ENCODE data around the gene BRAT1.

The BRAT1 gene

GRCh38 chr7:2494191-2495130, 60.9 kb downstream of the BRAT1 start:
- no peak for DNase-seq

GRCh38 chr7:2493205-2494164, 61.8 kb downstream of the BRAT1 start:
- DNase-seq, result no peak

DNA sequence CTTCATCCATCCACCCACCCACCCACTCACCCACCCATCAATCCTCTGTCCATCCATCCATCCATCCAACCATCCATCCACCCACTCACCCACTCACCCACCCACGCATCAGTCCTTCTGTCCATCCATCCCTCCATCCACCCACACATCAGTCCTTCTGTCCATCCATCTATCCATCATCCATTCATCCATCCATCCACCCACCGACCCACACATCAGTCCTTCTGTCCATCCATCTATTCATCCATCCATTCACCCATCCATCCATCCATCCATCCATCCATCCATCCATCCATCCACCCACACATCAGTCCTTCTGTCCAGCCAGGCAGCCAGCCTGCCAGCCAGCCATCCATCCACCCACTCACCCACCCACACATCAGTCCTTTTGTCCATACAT, 63.3 kb downstream of the BRAT1 start:
- no peak for DNase-seq

DNA sequence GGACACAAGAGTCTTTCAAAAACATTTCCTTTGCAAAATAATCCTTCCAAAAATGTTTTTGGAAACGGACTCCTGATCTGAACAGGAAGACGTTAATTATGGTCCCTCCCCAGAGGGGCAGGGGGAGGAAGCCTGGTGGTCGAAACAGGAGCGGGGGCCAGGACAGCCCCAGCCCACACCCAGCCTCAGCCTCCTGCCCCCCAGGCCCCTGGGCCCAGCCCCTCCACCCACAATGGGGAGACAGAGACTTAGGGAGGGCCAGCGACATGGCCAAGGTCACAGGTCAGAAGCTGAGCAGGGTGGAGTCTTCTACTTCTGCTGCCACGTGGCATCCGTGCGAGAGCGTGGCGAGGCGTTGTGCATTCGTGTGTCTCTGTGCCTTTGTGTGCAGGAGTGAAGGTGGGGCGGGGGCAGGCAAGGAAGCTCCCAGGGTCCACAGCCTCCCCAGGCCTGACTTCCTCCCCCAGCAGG, 65.1 kb downstream of the BRAT1 start:
- no peak for DNase-seq

DNA sequence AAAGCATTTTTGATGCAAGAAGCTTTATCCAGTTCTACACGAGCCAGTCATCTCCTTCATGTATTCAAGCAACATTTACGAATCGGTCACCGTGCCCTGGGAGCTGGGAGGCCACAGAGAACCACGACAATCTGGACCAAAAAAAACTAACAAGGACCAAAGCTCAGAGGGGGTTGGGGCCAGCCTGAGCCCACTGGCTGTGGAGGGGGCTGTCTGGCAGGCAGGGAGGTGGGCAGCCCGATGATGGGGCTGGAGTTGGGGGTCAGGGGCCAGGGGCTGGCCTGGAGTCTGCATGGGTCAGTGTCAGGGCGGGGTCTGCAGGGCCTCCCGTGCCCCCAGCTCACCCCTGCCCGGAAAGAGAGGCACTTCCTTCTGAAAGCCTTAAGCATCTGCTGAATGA, 66.6 kb downstream of the BRAT1 start:
- DNase-seq, result no peak

DNA sequence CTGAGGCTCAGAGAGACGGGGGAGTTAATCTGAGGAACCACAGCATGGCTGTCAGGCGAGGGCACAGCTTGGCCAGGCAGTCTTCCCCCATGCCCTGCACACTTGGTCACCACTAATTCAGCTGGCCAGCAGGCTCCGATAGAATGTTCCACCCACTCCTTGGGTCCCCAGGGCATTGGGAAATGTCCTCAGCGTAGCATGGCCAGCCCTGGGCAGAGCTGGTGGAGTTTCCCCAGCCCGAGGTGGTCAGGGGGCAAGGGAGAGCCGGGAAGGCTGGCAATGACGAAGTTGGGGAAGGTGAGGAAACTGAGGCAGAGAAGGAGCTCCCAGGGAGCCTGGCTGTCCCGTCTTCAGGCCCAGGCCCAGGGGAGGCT, 67.1 kb downstream of the BRAT1 start:
- DNase-seq, result no peak

Measured in MV-4-11 (cell line).